IPS-18c (cell line): Measurements from ENCODE around the gene SBSN.

Experiments
- H3K4me3 ChIP-seq: 2 replicates; pipeline ENCODE4 v1.7.0; 2013; ENCODE audit warnings: low read depth, mild to moderate bottlenecking, low read length, moderate library complexity; ENCODE audit not compliant: insufficient read depth
- H3K9me3 ChIP-seq: one replicate; pipeline ENCODE4 v1.6.1; 2013; ENCODE audit warnings: mild to moderate bottlenecking, low read length, moderate library complexity; ENCODE audit not compliant: control insufficient read depth, insufficient read depth

SBSN gene

DNA sequence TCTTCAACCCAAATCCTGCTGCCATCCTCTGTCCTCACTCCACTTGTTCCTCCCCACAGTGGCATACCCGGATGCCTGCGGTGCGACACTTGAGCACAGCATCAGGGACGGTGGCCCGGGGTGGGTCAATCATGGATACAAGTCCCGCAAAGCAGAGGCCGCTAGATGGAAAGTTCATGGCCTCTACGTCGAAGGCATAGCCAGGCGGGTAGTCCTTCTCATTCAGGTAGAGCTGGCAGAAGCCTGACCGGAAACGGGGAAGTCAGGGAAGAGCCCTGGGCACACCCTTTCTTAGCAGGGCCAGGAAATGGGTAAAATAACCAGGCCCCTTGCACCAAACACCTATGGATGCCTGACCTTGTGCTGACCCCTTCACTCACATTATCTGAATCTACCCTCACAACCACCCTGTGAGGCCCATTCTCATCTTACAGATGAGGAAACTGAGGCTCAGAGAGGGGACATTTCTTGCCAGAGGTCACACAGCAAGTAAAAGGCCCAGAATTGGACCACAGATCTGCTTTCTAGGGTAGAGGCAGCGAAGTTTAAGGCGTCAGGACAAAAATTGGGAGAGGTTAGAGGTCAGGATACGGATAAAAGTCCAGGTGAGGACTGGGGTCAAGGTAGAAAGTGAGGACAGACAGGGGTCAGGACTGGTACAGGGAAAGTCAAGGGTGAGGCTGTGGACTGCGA, 28.9 kb upstream of the SBSN start:
- H3K9me3 ChIP-seq: no peaks in the 10 kb centered on the region
- H3K4me3 ChIP-seq: no peak overlapping the region; the same call in 1 of the 2 replicates

DNA sequence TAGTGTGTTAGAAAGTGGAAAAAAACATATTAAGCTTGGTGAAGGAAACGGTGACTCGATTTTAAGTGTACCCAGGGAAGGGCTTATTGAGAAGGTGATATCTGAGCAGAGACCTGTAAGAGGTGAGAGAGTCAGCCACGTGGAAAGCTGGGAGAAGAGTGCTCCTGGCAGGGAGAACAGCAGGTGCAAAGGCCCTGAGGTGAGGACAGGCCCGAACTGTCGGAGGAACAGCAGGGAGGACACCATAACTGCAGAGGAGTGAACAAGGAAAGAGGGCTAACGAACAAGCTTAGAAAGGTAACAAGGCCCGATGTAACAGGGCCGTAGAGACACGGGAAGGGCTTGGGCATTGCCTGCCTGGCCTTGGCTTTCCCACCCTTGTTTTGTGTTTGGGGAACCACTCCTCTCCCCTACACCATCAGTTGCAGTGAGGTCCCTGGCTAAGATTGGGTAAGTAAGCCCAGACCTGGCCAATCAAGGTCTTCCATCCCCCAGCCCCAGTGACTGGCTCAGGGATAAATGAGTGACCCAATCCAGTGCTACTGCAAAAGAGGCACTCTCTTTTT, 28.0 kb upstream of the SBSN start:
- Histone ChIP-seq H3K4me3 (no peak overlapping the region), H3K9me3 (no peaks in the 10 kb centered on the region)

DNA sequence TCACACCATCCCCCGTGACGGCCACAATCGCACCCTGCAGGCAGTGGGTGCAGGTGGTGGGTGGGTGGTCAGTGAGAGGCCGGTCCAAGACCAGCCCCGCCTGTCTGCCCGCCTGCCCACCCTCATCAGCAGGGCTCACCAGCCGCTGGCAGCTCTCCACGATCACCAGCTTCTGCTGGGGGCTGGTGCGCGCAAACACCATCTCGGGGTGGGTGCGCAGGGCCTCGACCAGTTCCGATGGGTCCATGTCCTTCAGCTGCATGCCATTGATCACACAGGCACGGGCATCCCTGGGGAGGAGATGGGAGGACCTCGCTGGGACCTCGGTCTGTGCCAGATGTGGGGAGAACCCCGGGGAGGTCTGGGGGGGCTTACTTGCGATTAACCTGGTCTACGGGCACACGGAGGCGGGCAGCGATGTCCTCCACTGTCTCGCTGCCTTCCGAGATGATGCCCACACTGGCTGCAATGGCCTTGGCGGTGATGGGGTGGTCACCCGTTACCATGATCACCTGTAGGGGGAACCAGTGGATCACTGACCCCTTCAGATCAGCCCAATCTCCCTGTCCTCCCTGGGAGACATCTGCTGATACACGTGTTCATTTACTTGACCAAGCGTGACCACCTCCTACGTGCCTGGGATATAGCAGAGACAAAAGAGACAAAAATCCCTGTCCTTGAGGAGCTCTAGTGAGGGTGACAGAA, 27.3 kb upstream of the SBSN start:
- Histone ChIP-seq H3K4me3 (no peak overlapping the region), H3K9me3 (no peaks in the 10 kb centered on the region)

DNA sequence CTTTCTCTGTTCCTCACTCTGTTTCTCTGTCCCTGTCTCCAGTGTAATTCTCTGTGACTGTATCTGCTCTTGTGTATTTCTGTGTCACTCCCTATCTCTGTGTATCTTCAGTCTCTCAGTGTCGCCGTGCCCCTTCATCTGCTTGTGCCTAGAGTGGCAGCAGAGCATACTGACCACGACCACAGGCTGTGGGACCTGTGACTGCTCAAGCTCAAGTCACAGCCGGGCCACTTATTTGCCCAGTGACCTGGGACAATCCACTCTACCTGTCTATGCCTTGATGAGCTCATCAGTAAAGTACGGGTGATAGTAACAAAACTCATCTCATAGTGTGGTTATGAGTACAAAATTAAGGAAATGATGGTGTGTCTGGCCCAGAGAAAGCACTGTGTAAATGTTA, 26.0 kb upstream of the SBSN start:
- Histone ChIP-seq H3K9me3 (no peaks in the 10 kb centered on the region), H3K4me3 (no peak overlapping the region)

DNA sequence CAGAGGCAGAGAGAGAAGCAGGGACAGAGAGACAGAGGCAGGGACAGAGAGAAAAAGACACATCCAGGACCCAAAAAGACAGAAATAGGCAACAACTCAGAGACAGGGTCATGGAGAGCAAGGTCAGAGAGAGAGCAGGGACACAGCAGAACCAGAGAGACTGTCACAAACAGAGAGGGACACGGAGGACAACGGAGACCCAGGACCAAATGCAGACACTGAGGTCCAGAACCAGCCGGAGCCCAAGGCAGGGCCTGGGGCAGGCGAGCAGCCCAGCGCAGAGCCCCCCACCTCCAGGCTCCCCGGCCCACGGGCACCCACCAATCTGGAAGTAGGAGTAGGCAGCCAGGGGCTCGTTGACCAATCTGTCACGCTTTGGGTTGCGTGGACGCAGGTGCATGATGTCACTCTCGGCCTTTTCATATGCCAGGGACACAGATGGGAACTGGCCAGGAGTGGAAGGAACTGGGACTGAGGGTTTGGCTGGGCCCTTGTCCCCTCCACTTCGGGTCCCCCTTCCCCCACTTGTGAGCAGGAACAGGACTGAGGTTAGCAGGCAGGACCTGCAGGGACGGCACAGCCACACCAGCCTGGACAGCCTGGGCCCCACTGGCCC, 25.4 kb upstream of the SBSN start:
- no peaks in the 10 kb centered on the region for H3K9me3 ChIP-seq
- no peak overlapping the region for H3K4me3 ChIP-seq

DNA sequence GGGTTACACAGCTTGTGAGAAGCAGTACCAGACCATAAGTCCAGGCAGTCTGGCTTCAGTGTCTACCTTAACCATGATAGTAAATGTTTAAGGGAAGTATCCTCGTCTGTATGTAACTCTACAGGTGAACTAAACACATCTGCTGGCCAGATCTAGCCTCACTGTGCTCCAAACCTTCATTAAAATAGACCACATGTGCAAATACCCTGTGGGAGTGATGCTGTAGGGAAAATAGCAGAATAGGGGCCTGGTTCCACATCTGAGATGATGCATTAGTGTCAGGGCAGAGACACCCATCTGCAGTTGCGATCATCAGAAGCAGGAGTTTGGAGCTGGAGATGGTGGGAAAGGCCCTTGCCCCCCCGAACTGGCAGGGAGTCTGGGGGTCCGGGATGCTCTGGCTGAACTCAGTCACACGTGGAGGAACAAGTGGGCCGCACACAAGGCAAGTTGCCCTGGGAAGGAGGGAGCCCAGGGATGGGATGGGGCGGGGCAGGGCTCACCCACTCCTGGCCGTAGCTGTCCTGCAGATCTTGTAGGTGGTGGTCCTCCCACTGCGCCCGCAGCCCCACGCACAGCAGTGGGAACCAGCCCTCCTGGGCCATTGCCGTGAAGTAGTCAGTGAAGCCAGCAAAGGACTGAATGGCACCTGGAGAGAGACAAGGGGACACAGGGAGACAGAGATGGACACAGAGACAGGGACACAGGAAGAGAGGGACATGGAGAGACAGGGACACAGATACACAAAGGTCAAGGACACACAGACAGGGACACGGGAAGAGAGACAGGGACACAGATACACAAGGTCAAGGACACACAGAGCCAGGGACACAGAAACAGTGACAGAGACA, 24.6 kb upstream of the SBSN start:
- H3K9me3 ChIP-seq: no peaks in the 10 kb centered on the region
- no peak overlapping the region for H3K4me3 ChIP-seq

DNA sequence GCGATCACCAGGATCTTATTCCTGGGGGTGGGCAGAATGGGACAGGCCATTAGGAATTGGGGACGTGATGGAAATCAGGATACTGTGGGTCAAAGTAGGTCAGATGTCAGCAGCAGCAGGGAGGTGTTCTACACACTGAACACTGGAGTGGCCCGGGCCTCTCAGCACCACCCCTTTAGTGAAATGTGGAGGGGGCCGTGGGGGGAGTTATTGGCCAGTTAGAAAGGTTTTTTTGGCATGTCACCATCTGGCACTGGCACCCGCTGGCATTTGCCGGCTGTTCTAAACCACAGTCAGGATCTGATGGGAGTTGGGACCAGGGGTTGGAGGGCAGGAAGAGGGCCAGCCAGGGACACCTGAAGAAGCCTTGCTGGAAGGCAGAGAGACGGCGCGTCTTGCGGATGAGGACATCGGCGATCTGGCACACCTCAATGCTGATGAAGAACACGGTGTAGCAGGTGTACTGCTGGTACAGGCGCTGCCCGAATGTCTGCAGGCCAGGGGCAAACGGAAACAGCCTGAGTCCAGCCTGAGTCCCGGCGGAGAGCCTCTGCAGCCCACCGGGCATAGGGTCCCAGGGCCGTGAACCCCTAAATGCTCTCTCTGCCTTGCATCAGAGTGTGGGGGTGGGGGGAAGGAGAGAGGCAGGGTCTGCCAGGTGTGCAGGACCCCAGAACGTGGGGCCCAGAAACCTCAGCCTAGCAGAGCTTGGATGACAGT, 23.1 kb upstream of the SBSN start:
- Histone ChIP-seq H3K4me3 (no peak overlapping the region), H3K9me3 (no peaks in the 10 kb centered on the region)

DNA sequence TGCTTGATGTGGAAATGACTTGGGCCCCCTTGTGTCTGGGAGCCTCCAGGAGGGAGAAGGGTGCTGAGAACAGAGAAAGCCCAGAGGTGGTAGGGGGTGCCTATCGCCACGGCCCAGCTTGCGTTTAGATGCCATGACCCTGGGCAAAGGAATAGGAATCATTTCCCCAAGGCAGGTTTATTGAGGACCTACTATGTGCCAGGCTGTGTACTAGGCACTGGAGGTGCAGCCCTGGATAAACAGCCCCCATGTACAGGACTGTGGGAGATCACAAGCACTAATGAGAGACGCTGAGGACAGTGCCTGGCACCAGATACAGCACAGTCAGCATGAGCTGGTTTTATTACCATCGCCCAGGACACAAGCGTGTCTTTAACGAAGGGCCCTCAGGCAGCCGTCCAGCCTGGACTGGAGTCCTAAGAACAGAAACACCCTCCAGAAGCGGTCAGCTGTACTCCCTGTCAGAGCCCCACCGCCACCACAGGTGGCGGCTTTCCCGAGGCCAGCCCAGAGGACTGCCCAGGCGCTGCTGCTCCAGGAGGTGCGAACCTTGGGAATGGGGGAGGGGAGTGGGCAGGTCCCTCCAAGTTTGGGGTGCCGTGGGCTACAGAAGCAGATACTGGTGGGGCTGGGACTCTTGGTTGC, 21.9 kb upstream of the SBSN start:
- Histone ChIP-seq H3K9me3 (no peaks in the 10 kb centered on the region), H3K4me3 (peak overlapping the region; percentile 1; the same call in 1 of the 2 replicates)

DNA sequence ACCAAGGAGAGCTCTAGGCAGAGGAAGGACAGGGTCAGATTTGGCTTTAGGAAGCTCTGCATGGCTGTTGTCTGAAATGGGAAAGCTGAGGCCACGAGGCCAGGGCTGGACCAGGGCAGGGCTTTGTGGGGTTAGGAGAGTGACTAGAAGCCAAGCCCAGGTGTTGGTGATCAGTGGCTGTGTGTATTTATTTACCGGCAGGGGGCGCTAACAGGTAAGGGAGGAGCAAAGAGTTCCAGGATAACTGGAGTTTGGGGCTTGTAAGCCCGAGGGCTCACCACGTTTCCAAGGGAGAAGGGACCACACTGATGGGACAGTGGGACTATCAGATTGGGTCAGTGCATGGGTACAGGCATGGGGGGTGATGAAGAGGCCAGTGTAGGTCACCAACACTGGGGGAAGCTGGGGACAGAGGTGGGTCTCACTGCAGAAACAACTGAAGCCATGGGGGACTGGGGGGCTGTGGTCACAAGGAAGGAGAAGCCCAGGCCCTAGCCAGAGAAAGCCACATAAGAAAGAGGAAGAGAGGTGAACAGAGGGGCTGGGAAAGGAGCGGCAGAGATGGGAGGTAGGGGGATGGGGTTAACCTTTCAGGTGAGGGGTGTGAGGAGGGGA, 21.2 kb upstream of the SBSN start:
- Histone ChIP-seq H3K4me3 (no peak overlapping the region), H3K9me3 (no peaks in the 10 kb centered on the region)

DNA sequence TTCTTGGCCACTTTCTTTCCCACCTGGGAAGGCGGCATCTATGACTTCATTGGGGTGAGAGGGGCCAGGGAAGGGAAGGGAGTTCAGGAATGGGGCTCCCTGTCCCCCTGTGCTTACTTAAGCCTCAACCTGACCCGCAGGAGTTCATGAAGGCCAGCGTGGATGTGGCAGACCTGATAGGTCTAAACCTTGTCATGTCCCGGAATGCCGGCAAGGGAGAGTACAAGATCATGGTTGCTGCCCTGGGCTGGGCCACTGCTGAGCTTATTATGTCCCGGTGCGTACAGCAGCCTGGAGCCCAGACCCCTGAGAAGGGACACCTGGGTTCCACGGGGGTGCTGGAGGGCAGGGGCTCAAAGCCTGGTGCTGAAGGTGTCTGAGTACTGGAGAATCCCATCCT, 18.4 kb upstream of the SBSN start:
- peak overlapping the region; percentile 86 for H3K4me3 ChIP-seq
- H3K9me3 ChIP-seq: peaks cover 2% of the 10 kb centered on the region

DNA sequence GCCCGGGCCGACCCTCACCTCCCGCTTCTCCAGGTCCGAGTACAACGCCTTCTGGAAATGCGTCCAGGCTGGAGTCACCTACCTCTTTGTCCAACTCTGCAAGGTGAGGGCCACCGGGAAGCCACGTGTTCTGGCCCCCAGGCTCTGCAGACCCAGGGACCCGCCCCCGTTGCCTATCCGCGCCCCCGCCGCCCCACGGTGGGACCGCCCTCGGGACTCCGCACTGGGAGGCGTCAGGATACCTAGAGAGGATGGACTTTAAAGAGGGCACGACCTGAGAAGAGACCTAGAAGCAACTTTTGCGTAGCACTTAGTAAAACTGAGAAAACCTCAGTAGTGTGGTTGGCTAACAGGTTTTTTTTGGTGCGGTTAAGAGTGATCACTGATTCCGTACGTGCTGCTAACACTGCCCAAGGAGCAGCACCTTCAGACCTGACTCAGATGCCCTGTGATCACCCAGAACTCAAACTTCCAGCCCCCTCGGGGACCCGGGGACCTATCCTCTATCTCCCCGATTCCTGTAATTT, 17.8 kb upstream of the SBSN start:
- peak overlapping the region; percentile 86 for H3K4me3 ChIP-seq
- H3K9me3 ChIP-seq: peaks cover 2% of the 10 kb centered on the region

DNA sequence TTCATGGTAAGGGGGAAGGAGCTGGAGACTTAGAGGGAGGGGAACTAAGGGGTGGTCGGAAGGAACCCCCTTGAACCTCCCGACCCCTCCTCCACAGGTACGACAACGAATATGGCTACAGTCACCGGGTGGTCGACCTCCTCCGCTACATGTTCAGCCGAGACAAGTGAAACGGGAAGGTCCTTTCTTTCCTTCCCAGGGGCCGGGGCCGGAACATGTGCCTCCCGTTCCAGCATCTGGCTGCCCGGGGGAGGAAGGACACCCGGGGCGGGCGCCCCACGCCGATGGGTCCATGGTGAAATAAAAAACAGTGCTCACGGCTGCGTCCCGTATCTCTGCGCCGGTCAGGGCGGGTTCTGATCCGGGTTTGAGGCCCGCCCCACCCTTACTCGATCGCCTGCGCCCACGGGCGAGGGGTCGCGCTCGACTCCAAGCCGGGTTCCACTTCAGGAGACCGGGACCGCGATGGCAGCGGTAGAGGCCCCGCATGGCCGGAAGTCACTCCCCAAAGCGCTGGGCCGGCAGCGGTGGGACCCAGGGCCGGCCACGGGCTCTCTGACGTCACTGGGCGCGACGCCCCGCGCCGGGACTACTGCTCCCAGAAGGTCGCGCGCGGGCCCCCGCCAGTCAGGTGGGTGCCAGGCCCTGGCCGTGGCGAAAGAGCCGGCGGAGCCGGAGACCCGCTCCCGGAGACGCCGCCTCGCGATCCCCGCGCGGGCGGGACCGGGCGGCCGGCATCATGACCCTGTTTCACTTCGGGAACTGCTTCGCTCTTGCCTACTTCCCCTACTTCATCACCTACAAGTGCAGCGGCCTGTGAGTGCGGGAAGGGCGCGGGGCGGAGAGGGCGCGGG, 17.1 kb upstream of the SBSN start, which contains the start of gene TMEM147:
TMEM147 (plus strand) TSS at position 626 of the 854 bp plus-strand sequence; CDS start at position 740, 114 bp downstream.
- Histone ChIP-seq H3K9me3 (peaks cover 2% of the 10 kb centered on the region), H3K4me3 (peak within 1 kb of the TSS; percentile 86)

DNA sequence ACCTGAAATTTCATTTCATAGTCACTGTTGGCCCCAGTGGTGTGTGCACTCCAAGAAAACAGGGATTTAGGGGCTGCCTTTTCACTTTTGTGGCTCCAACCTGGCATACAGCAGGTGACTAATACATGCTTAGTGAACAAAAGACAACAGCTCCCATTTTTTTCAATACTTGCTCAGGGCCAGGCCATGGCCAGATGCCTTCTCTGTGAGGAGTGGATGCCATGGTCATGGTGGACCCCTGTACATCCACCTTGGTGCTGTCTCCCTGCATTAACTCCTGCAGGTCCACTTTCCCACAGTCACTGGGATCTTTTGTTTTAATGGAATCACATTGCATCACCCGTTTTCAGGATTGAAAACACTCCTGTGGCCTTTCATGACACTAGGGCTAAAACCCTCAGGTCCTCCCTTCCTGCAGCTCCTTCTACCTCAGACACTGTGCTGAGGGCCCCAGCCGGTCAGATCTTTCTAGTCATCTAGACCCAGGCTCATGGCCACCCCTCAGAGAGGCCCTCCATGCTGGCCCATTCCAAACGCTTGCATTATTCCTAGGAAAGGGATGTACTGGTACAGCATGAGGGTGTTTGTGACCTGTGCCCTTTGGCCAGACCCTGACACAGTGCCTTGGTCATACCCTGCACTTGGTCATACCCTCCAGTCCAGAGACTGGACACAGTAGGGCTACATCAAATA, 16.1 kb upstream of the SBSN start:
- peaks cover 2% of the 10 kb centered on the region for H3K9me3 ChIP-seq
- H3K4me3 ChIP-seq: peak overlapping the region; percentile 86
